A673 (cell line): ENCODE data around the gene SMIM32. TPM values are rescaled to one million over a fixed set of nuclear protein-coding genes. Genes with fewer than 3 reads are reported as not detected.

Source experiments
- BruUV-seq: library from RNA; stranded (reverse); fragments of 400-500 nt; replicated peaks from 2 replicates; lab custom pipeline; 2021; lab: Mats Ljungman, UMichigan
- CTCF ChIA-PET: fragments of 300-600 bp; sonication (Branson Sonifier 250); formaldehyde crosslinking; loops from one replicate; lab custom pipeline; 2022; ENCODE audit warnings: antibody characterized with exemption; lab: Charles Lee
- POLR2A ChIA-PET: fragments of 300-600 bp; sonication (Branson Sonifier 250); formaldehyde crosslinking; loops from one replicate; lab custom pipeline; 2022; ENCODE audit warnings: antibody characterized with exemption; ENCODE audit not compliant: low non-redundant PET; lab: Charles Lee
- DNase-seq: peaks from one replicate; pipeline ENCODE4 v3.0.0-alpha.2; 2015; ENCODE audit warnings: low spot score
- H3K27ac ChIP-seq: fragments of 200-600 bp; sonication (generic); 2 replicates; pipeline ENCODE4 v1.5.1; 2016; ENCODE audit warnings: mixed run types, low read depth, mild to moderate bottlenecking, mixed read lengths, antibody characterized with exemption, low read length; ENCODE audit not compliant: poor library complexity, severe bottlenecking
- H3K27me3 ChIP-seq: fragments of 200-600 bp; sonication (generic); replicated peaks from 2 replicates; pipeline ENCODE4 v1.6.1; 2017; ENCODE audit warnings: mixed run types, low read depth, mild to moderate bottlenecking, mixed read lengths, antibody characterized with exemption, low read length; ENCODE audit not compliant: insufficient read depth, poor library complexity
- H3K36me3 ChIP-seq: fragments of 200-600 bp; sonication (generic); 2 replicates; pipeline ENCODE4 v1.6.1; 2016; ENCODE audit warnings: mixed run types, mild to moderate bottlenecking, mixed read lengths, antibody characterized with exemption, low read length; ENCODE audit not compliant: insufficient read depth, poor library complexity, severe bottlenecking
- H3K4me1 ChIP-seq: fragments of 200-600 bp; sonication (generic); 2 replicates; pipeline ENCODE4 v1.6.1; 2017; ENCODE audit warnings: mixed run types, mild to moderate bottlenecking, mixed read lengths, antibody characterized with exemption, low read length; ENCODE audit not compliant: insufficient read depth, poor library complexity, severe bottlenecking
- H3K4me3 ChIP-seq: fragments of 200-600 bp; sonication (generic); 2 replicates; pipeline ENCODE4 v1.5.1; 2016; ENCODE audit warnings: low read depth, mixed run types, mild to moderate bottlenecking, mixed read lengths, low read length; ENCODE audit not compliant: poor library complexity, severe bottlenecking
- H3K9me3 ChIP-seq: fragments of 200-600 bp; sonication (generic); 2 replicates; pipeline ENCODE4 v1.6.1; 2016; ENCODE audit warnings: mixed run types, low read depth, mild to moderate bottlenecking, mixed read lengths, antibody characterized with exemption, low read length; ENCODE audit not compliant: poor library complexity, severe bottlenecking
- CTCF ChIP-seq: fragments of 300-800, 200-600 bp; sonication (generic); conservative IDR thresholded peaks from 2 replicates; pipeline ENCODE4 v1.5.1; 2017; ENCODE audit warnings: low read depth, mild to moderate bottlenecking, antibody characterized with exemption, low read length, moderate library complexity, mixed read lengths
- EZH2 ChIP-seq: fragments of 200-600 bp; sonication (generic); IDR thresholded peaks from 2 replicates; pipeline ENCODE4 v1.6.1; 2017; ENCODE audit warnings: borderline replicate concordance, low read depth, mild to moderate bottlenecking, mixed read lengths, antibody characterized with exemption, low read length; ENCODE audit not compliant: poor library complexity, severe bottlenecking
- intact Hi-C: fragments of 100-400 bp; cut with micrococcal nuclease; formaldehyde crosslinking; loops from one replicate; pipeline ENCODE4 v1.10.0; 2022; ENCODE audit not compliant: unreplicated experiment
- total RNA-seq: library from RNA; stranded (reverse); gene quantifications from 2 replicates; pipeline ENCODE4 v1.2.3, GENCODE V29; 2021

The SMIM32 gene
- total RNA-seq, 1 experiment from 2014 or later: not detected

GRCh38 chr5:136188859-136189258, 4.1 kb downstream of the SMIM32 start:
- Histone ChIP-seq H3K27me3 (peaks cover 45% of the 10 kb centered on the region), H3K9me3 (no peaks in the 10 kb centered on the region), H3K4me1 (no peaks in the 10 kb centered on the region), H3K4me3 (no peak overlapping the region), H3K36me3 (no peaks in the 10 kb centered on the region), H3K27ac (no peak overlapping the region)
- ChIA-PET POLR2A (no interaction called here), CTCF (no interaction called here)
- BruUV-seq: no TSS peak
- intact Hi-C loops: no loop called here
- no peak for DNase-seq
- TF ChIP-seq EZH2 (no peak), CTCF (no peak)

DNA sequence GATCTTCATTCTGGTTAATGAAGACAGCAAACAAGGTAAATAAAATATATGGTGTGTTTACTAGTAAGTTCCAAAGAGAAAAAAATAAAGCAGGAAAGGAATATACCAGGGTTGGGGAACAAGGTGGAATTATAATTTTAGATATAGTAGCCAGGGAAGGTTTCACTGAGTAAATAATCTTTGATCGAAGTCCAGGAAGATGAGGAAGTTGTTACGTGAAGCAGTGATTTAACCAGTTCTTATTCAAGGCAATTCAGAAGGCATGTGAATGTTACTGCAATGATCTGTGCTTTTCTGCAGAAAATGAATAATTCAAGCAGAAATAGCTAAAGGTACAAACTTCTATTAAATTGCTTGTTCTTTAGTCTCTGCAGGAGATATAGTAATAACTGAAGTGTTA, 6.2 kb downstream of the SMIM32 start:
- peaks cover 24% of the 10 kb centered on the region for H3K27me3 ChIP-seq
- no peaks in the 10 kb centered on the region for H3K36me3 ChIP-seq
- no peaks in the 10 kb centered on the region for H3K9me3 ChIP-seq
- intact Hi-C loops: no loop called here
- ChIA-PET POLR2A (no interaction called here), CTCF (no interaction called here)
- DNase-seq: no peak
- TF ChIP-seq EZH2 (no peak), CTCF (no peak)
- no peak overlapping the region for H3K27ac ChIP-seq
- no peaks in the 10 kb centered on the region for H3K4me1 ChIP-seq
- BruUV-seq: no TSS peak
- H3K4me3 ChIP-seq: no peak overlapping the region

- intact Hi-C loops: no loop called here
These were observed 6.8 kb downstream of the SMIM32 start for GRCh38 chr5:136185974-136186665.

More at GRCh38 chr5:136185974-136186665, 6.8 kb downstream of the SMIM32 start:
- H3K4me1 ChIP-seq: no peaks in the 10 kb centered on the region
- CTCF ChIA-PET: no interaction called here
- no peaks in the 10 kb centered on the region for H3K9me3 ChIP-seq
- H3K4me3 ChIP-seq: no peak overlapping the region
- TF ChIP-seq CTCF: no peak
- TF ChIP-seq EZH2: no peak
- no peak for DNase-seq
- POLR2A ChIA-PET: no interaction called here
- H3K27ac ChIP-seq: no peak overlapping the region
- H3K36me3 ChIP-seq: no peaks in the 10 kb centered on the region
- H3K27me3 ChIP-seq: peaks cover 17% of the 10 kb centered on the region
- no TSS peak for BruUV-seq
